Neuronal stem cell (in vitro differentiated cells): ENCODE results near the gene POTEJ.
"Not testable (repeated sequence)": the region's sequence is repeated elsewhere in the genome, so short reads cannot be mapped to it uniquely, and the experiment has no call there.

Experiments
- DNase-seq: peaks from one replicate; pipeline ENCODE4 v3.0.0-alpha.2; 2013; ENCODE audit warnings: low spot score
- H2AFZ ChIP-seq: one replicate; pipeline ENCODE4 v1.6.1; 2013; ENCODE audit warnings: mild to moderate bottlenecking, low read length, inconsistent platforms
- H2AK5ac ChIP-seq: 2 replicates; pipeline ENCODE4 v1.6.1; 2013; ENCODE audit warnings: low read depth, mild to moderate bottlenecking, inconsistent platforms, low read length, moderate library complexity, mixed read lengths
- H2BK120ac ChIP-seq: 2 replicates; pipeline ENCODE4 v1.6.1; 2013; ENCODE audit warnings: low read depth, mild to moderate bottlenecking, inconsistent platforms, low read length, moderate library complexity, mixed read lengths
- H2BK12ac ChIP-seq: one replicate; pipeline ENCODE4 v1.6.1; 2013; ENCODE audit warnings: low read length, inconsistent platforms
- H2BK15ac ChIP-seq: 2 replicates; pipeline ENCODE4 v1.6.1; 2013; ENCODE audit warnings: mild to moderate bottlenecking, low read length, inconsistent platforms, mixed read lengths
- H2BK5ac ChIP-seq: one replicate; pipeline ENCODE4 v1.6.1; 2013; ENCODE audit warnings: inconsistent platforms, mild to moderate bottlenecking, low read length, moderate library complexity
- H3K14ac ChIP-seq: one replicate; pipeline ENCODE4 v1.6.1; 2013; ENCODE audit warnings: low read length, inconsistent platforms
- H3K18ac ChIP-seq: 2 replicates; pipeline ENCODE4 v1.6.1; 2013; ENCODE audit warnings: low read length, inconsistent platforms
- H3K23ac ChIP-seq: 2 replicates; pipeline ENCODE4 v1.6.1; 2013; ENCODE audit warnings: low read depth, mild to moderate bottlenecking, mixed read lengths, low read length, inconsistent platforms; ENCODE audit not compliant: poor library complexity
- H3K27ac ChIP-seq: replicated peaks from 3 replicates; pipeline ENCODE4 v1.5.1; 2013; ENCODE audit warnings: low read length, inconsistent platforms
- H3K27me3 ChIP-seq, 3 experiments: 2 replicates each; pipeline ENCODE4 v1.6.1; 2013; ENCODE audit warnings: low read length in 3 of 3, mild to moderate bottlenecking in 2 of 3, inconsistent platforms in 1 of 3, low read depth in 1 of 3, mixed read lengths in 1 of 3, moderate library complexity in 1 of 3; ENCODE audit not compliant: control insufficient read depth in 3 of 3, insufficient read depth in 3 of 3
- H3K36me3 ChIP-seq, 2 donors: replicated peaks in 1 of 2; 2 replicates each; pipeline ENCODE4 v1.6.1; 2013; ENCODE audit warnings: low read length in 2 of 2; ENCODE audit not compliant: control insufficient read depth in 2 of 2, insufficient read depth in 2 of 2
- H3K4ac ChIP-seq: 2 replicates; pipeline ENCODE4 v1.6.1; 2013; ENCODE audit warnings: inconsistent platforms, mild to moderate bottlenecking, low read length, moderate library complexity
- H3K4me1 ChIP-seq, 2 donors: 1 replicate in 1 of 2; 2 replicates in 1 of 2; pipeline ENCODE4 v1.6.1; 2013; ENCODE audit warnings: low read length in 2 of 2, low read depth in 1 of 2; ENCODE audit not compliant: control insufficient read depth in 2 of 2, insufficient read depth in 1 of 2
- H3K4me2 ChIP-seq: one replicate; pipeline ENCODE4 v1.6.1; 2013; ENCODE audit warnings: mild to moderate bottlenecking, low read length, inconsistent platforms; ENCODE audit not compliant: insufficient read depth, poor library complexity, severe bottlenecking
- H3K4me3 ChIP-seq, 2 donors: 2 replicates each; pipeline ENCODE4 v1.5.1; 2013; ENCODE audit warnings: low read length in 2 of 2, mild to moderate bottlenecking in 2 of 2, inconsistent platforms in 1 of 2, moderate library complexity in 1 of 2
- H3K79me1 ChIP-seq: one replicate; pipeline ENCODE4 v1.6.1; 2013; ENCODE audit warnings: low read depth, mild to moderate bottlenecking, inconsistent platforms, low read length, moderate library complexity
- H3K9ac ChIP-seq: one replicate; pipeline ENCODE4 v1.6.1; 2013; ENCODE audit warnings: mild to moderate bottlenecking, low read depth, low read length, inconsistent platforms; ENCODE audit not compliant: poor library complexity
- H3K9me3 ChIP-seq, 2 donors: replicated peaks in 1 of 2; 2 replicates each; pipeline versions ENCODE3 to v1.6.1; 2013; ENCODE audit warnings: low read length in 2 of 2, mild to moderate bottlenecking in 2 of 2, inconsistent platforms in 1 of 2, low read depth in 1 of 2, mixed read lengths in 1 of 2, moderate library complexity in 1 of 2; ENCODE audit not compliant: control insufficient read depth in 2 of 2, insufficient read depth in 1 of 2
- H4K8ac ChIP-seq: one replicate; pipeline ENCODE4 v1.6.1; 2013; ENCODE audit warnings: low read depth, mild to moderate bottlenecking, inconsistent platforms, low read length, moderate library complexity
- H4K91ac ChIP-seq: one replicate; pipeline ENCODE4 v1.6.1; 2013; ENCODE audit warnings: low read length, low read depth, mild to moderate bottlenecking, inconsistent platforms; ENCODE audit not compliant: poor library complexity
- WGBS, 2 donors: extraction: QIAGEN DNeasy Blood & Tissue Kit; methylation state at CpG; one replicate each; pipeline ENCODE4 v1.1.7; 2013; ENCODE audit warnings: missing lambda C conversion rate in 2 of 2, mixed read lengths in 1 of 2; ENCODE audit not compliant: insufficient read length in 2 of 2, insufficient replicate concordance in 1 of 2; ENCODE audit errors: extremely low coverage in 2 of 2; 5-methylcytosine and 5-hydroxymethylcytosine counted together

Gene POTEJ

GRCh38 chr2:130576209-130576784, 34.9 kb upstream of the POTEJ start:
- H3K79me1 ChIP-seq, H3K14ac ChIP-seq, H2BK12ac ChIP-seq, DNase-seq, H3K23ac ChIP-seq, H3K27me3 ChIP-seq, H3K9ac ChIP-seq, H3K4me1 ChIP-seq, H2BK15ac ChIP-seq, H3K18ac ChIP-seq, H4K91ac ChIP-seq, H3K36me3 ChIP-seq, H3K27ac ChIP-seq, H3K9me3 ChIP-seq, H3K4me3 ChIP-seq, H3K4me2 ChIP-seq, H2BK5ac ChIP-seq, H2BK120ac ChIP-seq, H4K8ac ChIP-seq, H2AK5ac ChIP-seq, H3K4ac ChIP-seq, H2AFZ ChIP-seq: not testable (repeated sequence)
- no CpG with 5 or more reads among the region's 8 CpGs for WGBS, 2 donors

DNA sequence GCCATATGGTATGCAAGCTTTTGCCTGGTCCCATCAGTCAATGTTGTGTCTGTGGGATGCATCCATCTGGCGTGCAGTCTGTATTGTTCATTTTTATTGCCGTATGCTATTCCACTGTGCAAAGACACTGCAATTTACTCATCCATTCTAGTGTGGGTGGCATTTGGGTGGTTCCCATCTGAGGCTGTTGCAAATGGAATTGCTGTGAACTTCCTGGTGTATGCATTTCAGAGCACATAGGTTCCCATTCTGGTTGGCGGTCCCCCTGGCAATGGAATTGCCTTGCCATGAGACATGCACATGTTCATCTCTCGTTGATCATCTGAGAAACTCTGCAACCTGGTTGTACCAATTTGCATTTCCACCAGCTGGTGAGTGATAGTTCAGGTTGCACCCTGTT, 33.7 kb upstream of the POTEJ start:
- H4K8ac ChIP-seq, H3K4me1 ChIP-seq, H3K9me3 ChIP-seq, H2AFZ ChIP-seq, H3K4me3 ChIP-seq, DNase-seq, H3K18ac ChIP-seq, H3K4ac ChIP-seq, H4K91ac ChIP-seq, H2AK5ac ChIP-seq, H3K14ac ChIP-seq, H3K27ac ChIP-seq, H3K9ac ChIP-seq, H2BK5ac ChIP-seq, H3K4me2 ChIP-seq, H2BK120ac ChIP-seq, H3K79me1 ChIP-seq, H3K27me3 ChIP-seq, H3K36me3 ChIP-seq, H3K23ac ChIP-seq, H2BK15ac ChIP-seq, H2BK12ac ChIP-seq: not testable (repeated sequence)
- no CpG with 5 or more reads among the region's 4 CpGs for WGBS, 2 donors

DNA sequence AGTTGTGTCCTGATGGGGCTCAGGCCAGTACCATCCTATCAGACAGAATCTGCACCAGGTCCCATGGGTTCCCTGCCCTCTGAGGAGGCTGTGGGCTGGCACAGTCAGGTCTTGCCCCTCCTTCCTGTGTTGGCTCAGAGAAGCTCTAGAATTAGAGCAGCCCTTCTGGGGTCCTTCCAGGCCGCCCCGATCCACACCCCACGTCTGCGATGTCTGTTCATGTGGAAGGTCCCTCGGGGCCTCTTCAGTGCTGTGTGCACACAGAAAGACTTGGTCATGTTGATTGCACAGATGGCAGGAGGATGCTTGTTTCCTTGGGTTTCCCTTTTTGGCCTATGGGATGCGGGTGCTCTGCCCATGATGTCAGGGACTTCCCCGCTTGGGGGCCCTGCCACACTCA, 32.1 kb upstream of the POTEJ start:
- DNase-seq, H2AK5ac ChIP-seq, H3K27me3 ChIP-seq, H3K14ac ChIP-seq, H3K4me3 ChIP-seq, H4K91ac ChIP-seq, H3K23ac ChIP-seq, H3K9me3 ChIP-seq, H3K4me2 ChIP-seq, H3K27ac ChIP-seq, H3K4ac ChIP-seq, H3K4me1 ChIP-seq, H2BK120ac ChIP-seq, H3K9ac ChIP-seq, H2BK15ac ChIP-seq, H2BK5ac ChIP-seq, H2BK12ac ChIP-seq, H3K79me1 ChIP-seq, H3K18ac ChIP-seq, H2AFZ ChIP-seq, H4K8ac ChIP-seq, H3K36me3 ChIP-seq: not testable (repeated sequence)
- no CpG with 5 or more reads among the region's 7 CpGs for WGBS, 2 donors

- H2BK15ac ChIP-seq, H3K9ac ChIP-seq, DNase-seq, H3K9me3 ChIP-seq, H3K27me3 ChIP-seq, H2AK5ac ChIP-seq, H4K91ac ChIP-seq, H2BK12ac ChIP-seq, H3K23ac ChIP-seq, H3K36me3 ChIP-seq, H4K8ac ChIP-seq, H3K4me1 ChIP-seq, H2BK5ac ChIP-seq, H3K4me3 ChIP-seq, H2AFZ ChIP-seq, H3K14ac ChIP-seq, H3K79me1 ChIP-seq, H2BK120ac ChIP-seq, H3K27ac ChIP-seq, H3K4ac ChIP-seq, H3K18ac ChIP-seq, H3K4me2 ChIP-seq: not testable (repeated sequence)
- WGBS, 2 donors: no CpG with 5 or more reads among the region's 7 CpGs
Observed at GRCh38 chr2:130581491-130581890, 29.7 kb upstream of the POTEJ start.
